ENCODE data around the gene RCAN3.
"Not testable (repeated sequence)": the region's sequence is repeated elsewhere in the genome, so short reads cannot be mapped to it uniquely, and the experiment has no call there.

RCAN3 gene

DNA sequence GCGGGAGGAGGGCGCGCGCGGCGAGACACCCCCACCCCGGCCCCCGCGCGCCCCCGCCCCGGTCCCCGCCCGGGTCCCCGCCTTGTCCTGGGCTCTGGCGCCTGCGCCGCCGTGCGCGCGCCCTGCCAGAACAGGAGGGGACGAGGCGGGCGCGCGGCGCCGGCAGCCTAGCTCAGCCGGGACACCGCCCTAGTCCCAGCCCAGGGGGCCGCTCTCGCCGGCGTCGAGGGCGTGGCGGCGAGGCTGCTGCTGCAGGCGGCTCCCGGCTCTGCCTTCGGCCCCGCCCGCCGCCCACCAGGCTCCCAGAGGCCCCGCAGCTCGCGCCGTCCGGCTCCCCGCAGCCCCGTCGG, at the start of gene RCAN3:
TSS of gene RCAN3 (plus strand) at position 128 of the 350 bp plus-strand sequence. CDS start 11,537 bp downstream, outside the sequence.
- peak; percentile 86 for ATAC-seq
- peaks cover 76% of the 10 kb centered on the region for H3K4me1 Mint-ChIP-seq
- H3K4me3 Mint-ChIP-seq, result peak within 1 kb of the TSS; percentile 94
- H3K27me3 Mint-ChIP-seq, result no peaks in the 10 kb centered on the region
- peak; percentile 91 for DNase-seq
- peaks cover 17% of the 10 kb centered on the region for H3K36me3 Mint-ChIP-seq (ENCODE audit: low read depth)
- H3K27ac Mint-ChIP-seq, result peak within 1 kb of the TSS; percentile 95
- H3K9me3 Mint-ChIP-seq, result peaks cover 6% of the 10 kb centered on the region

DNA sequence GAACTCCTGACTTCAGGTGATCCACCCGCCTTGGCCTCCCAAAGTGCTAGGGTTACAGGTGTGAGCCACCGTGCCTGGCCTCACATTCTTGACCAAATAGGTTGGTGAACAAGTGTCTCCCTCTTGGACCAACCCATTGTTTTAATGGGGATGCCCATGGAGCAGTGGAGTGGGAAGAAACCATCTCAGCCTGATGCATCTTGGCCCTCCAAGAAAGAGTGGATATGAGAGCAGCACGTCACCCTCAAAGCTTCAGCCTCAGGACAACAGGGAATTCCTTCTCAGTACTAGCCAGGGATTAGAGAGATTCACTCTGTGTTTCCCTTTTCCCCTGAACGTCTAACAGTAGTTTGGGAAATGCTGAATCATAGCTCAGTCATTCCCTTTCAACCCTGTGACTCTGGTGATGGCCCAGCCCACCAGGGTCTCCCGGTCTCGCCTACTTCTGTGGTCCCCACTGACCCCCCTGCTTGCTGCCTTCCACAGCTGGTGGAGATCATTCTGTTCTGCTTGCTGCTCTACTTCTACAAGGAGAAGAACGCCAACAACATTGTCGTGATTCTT, 49.6 kb upstream of the RCAN3 start:
- DNase-seq, result no peak
- ATAC-seq, result no peak
- Mint-ChIP-seq H3K4me1 (no peaks in the 10 kb centered on the region), H3K27me3 (no peaks in the 10 kb centered on the region), H3K27ac (no peak overlapping the region), H3K36me3 (ENCODE audit: low read depth) (peaks cover 33% of the 10 kb centered on the region), H3K4me3 (no peak overlapping the region), H3K9me3 (no peaks in the 10 kb centered on the region)

- Mint-ChIP-seq H3K27me3 (no peaks in the 10 kb centered on the region), H3K9me3 (no peaks in the 10 kb centered on the region), H3K4me1 (peaks cover 2% of the 10 kb centered on the region), H3K27ac (no peak overlapping the region), H3K4me3 (no peak overlapping the region), H3K36me3 (ENCODE audit: low read depth) (peaks cover 32% of the 10 kb centered on the region)
- ATAC-seq, result no peak
- no peak for DNase-seq
These were observed 48.0 kb upstream of the RCAN3 start for GRCh38 chr1:24454673-24455072.

GRCh38 chr1:24455272-24455671, 47.4 kb upstream of the RCAN3 start:
- DNase-seq (no peak), ATAC-seq (no peak)
- Mint-ChIP-seq H3K4me3 (no peak overlapping the region), H3K36me3 (ENCODE audit: low read depth) (peaks cover 36% of the 10 kb centered on the region), H3K27ac (no peak overlapping the region), H3K4me1 (peaks cover 6% of the 10 kb centered on the region), H3K27me3 (no peaks in the 10 kb centered on the region), H3K9me3 (no peaks in the 10 kb centered on the region)

GRCh38 chr1:24457866-24458265, 44.8 kb upstream of the RCAN3 start:
- Mint-ChIP-seq H3K36me3 (ENCODE audit: low read depth) (peaks cover 48% of the 10 kb centered on the region), H3K27ac (no peak overlapping the region), H3K9me3 (peaks cover 6% of the 10 kb centered on the region)

GRCh38 chr1:24459551-24460266, 42.9 kb upstream of the RCAN3 start:
- no peak for ATAC-seq
- no peak for DNase-seq
- Mint-ChIP-seq H3K4me1 (peaks cover 20% of the 10 kb centered on the region), H3K27me3 (no peaks in the 10 kb centered on the region), H3K4me3 (no peak overlapping the region), H3K27ac (peak overlapping the region; percentile 2), H3K36me3 (ENCODE audit: low read depth) (peaks cover 45% of the 10 kb centered on the region), H3K9me3 (peaks cover 6% of the 10 kb centered on the region)

More at GRCh38 chr1:24457866-24458265, 44.8 kb upstream of the RCAN3 start:
- DNase-seq (no peak), ATAC-seq (no peak)
- Mint-ChIP-seq H3K27me3 (no peaks in the 10 kb centered on the region), H3K4me1 (peaks cover 8% of the 10 kb centered on the region), H3K4me3 (no peak overlapping the region)

DNA sequence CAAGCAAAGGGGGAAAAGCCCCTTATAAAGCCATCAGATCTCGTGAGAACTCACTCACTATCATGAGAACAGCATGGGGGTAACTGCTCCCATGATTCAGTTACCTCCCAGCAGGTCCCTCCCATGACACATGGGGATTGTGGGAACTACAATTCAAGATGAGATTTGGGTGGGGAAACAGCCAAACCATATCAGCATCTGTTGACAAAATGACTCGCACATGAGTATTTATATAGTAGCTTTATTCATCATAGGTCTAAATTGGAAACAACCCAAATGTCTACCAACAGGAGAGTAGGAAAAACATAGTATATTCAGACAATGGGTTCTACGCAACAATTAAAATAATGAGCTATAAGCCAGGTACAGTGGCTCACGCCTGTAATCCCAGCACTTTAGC, 40.5 kb upstream of the RCAN3 start:
- Mint-ChIP-seq H3K4me1 (peaks cover 20% of the 10 kb centered on the region), H3K36me3 (ENCODE audit: low read depth) (peaks cover 52% of the 10 kb centered on the region)
- not testable (repeated sequence) for H3K4me3 Mint-ChIP-seq, H3K27ac Mint-ChIP-seq, ATAC-seq, H3K9me3 Mint-ChIP-seq, DNase-seq, H3K27me3 Mint-ChIP-seq

DNA sequence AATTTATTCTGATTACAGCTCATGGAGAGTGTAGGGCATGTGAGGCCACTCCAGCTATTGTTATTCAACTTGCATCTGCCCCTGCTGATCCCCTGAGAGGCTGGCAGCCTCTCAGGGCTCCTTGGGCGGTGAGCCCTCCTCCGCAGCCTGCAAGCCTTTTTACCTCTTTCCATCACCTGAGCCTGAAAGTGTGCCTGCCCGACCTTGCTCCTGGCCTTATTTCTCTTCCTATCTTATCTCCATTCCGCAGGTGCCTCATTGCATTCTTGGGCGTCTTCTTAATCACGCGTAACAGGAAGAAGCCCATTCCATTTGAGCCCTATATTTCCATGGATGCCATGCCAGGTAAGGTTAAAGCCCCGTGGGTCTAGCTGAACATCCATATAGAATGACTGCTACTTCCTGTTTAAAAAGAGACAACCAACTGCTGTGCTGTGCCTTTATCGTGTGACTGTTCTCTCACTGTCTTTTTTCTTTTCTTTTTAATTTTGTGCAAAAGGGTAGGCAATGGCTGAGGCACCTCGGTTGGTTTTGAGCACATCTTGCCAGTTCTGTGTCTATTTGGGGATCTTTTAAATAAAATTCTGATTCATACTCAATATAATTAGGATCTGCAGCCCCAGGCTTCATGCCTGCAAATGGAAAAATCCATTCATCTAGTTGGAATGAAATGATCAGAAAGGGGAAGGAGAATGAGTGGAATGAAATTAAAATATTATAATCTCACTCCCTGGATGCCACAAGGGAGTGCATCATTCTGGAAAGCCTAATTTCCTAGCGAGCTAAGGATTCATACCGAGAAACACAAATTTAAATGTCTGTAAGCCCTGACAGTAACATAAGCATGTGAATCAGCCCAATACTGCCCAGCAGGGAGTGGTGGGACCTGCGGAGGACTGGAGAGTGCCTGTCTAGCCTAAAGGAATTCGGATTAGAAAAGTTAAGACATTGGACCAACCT, 38.6 kb upstream of the RCAN3 start:
- peaks cover 6% of the 10 kb centered on the region for H3K9me3 Mint-ChIP-seq
- H3K4me3 Mint-ChIP-seq, result no peak overlapping the region
- ATAC-seq (no peak), DNase-seq (no peak)
- H3K27me3 Mint-ChIP-seq, result no peaks in the 10 kb centered on the region
- H3K27ac Mint-ChIP-seq, result no peak overlapping the region
- peaks cover 20% of the 10 kb centered on the region for H3K4me1 Mint-ChIP-seq
- H3K36me3 Mint-ChIP-seq (ENCODE audit: low read depth), result peaks cover 50% of the 10 kb centered on the region

GRCh38 chr1:24465099-24465498, 37.5 kb upstream of the RCAN3 start:
- Mint-ChIP-seq H3K36me3 (ENCODE audit: low read depth) (peaks cover 53% of the 10 kb centered on the region), H3K4me3 (no peak overlapping the region), H3K9me3 (peaks cover 6% of the 10 kb centered on the region), H3K4me1 (peaks cover 15% of the 10 kb centered on the region), H3K27me3 (no peaks in the 10 kb centered on the region), H3K27ac (no peak overlapping the region)
- ATAC-seq (no peak), DNase-seq (no peak)

DNA sequence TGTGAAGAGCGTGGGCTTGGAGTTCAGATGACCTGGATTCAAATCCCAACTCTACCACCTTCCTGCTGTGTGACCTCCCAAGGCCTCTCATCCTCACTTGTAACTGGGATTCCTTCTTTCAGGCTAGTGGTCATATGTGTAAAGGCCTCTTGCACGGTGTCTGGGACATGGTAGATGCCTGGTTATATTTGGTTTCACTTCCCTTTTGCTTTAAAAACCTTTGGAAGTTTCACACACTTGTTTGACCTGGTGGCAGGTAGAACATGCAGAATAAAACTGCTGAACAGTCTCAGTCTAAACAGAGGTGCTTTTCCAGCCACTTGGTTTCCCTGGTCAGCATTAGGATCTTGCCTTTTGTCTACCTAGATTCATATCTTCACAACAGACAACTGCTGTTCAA, 37.0 kb upstream of the RCAN3 start:
- H3K4me1 Mint-ChIP-seq, result peaks cover 14% of the 10 kb centered on the region
- no peak overlapping the region for H3K4me3 Mint-ChIP-seq
- H3K36me3 Mint-ChIP-seq (ENCODE audit: low read depth), result peaks cover 47% of the 10 kb centered on the region
- no peak overlapping the region for H3K27ac Mint-ChIP-seq
- H3K27me3 Mint-ChIP-seq, result no peaks in the 10 kb centered on the region
- no peak for DNase-seq
- H3K9me3 Mint-ChIP-seq, result peaks cover 6% of the 10 kb centered on the region
- ATAC-seq, result no peak

- Mint-ChIP-seq H3K27ac (peak overlapping the region; percentile 55), H3K4me3 (no peak overlapping the region), H3K9me3 (no peaks in the 10 kb centered on the region), H3K4me1 (peaks cover 6% of the 10 kb centered on the region), H3K27me3 (no peaks in the 10 kb centered on the region), H3K36me3 (ENCODE audit: low read depth) (peaks cover 34% of the 10 kb centered on the region)
- ATAC-seq (no peak), DNase-seq (no peak)
These were observed 33.8 kb upstream of the RCAN3 start for GRCh38 chr1:24468685-24469316.

DNA sequence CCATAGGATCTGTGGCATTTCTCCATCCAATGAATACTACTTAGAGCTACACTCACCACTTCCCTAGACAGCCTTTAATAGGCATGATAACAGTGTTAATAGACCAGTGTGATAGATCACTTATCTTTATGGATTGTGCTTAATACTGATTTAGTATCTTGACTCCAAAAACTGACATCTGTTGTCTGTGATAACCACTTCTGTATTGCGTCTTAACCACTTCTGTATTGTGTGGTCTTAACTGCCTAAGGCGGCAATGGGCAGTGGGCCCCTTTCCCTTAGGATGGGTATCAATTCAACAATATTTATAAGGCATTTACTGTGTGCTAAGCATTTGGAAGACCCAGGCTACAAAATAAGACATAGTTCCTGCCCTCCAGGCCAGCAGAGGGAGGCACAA, 32.0 kb upstream of the RCAN3 start:
- Mint-ChIP-seq H3K27me3 (no peaks in the 10 kb centered on the region), H3K27ac (no peak overlapping the region), H3K9me3 (no peaks in the 10 kb centered on the region), H3K4me3 (no peak overlapping the region), H3K4me1 (peaks cover 4% of the 10 kb centered on the region), H3K36me3 (ENCODE audit: low read depth) (peaks cover 27% of the 10 kb centered on the region)
- DNase-seq (no peak), ATAC-seq (no peak)

GRCh38 chr1:24472527-24473251, 29.9 kb upstream of the RCAN3 start:
- ATAC-seq, result no peak
- peaks cover 16% of the 10 kb centered on the region for H3K4me1 Mint-ChIP-seq
- no peak overlapping the region for H3K27ac Mint-ChIP-seq
- no peaks in the 10 kb centered on the region for H3K9me3 Mint-ChIP-seq
- H3K36me3 Mint-ChIP-seq (ENCODE audit: low read depth), result peaks cover 13% of the 10 kb centered on the region
- no peak for DNase-seq
- no peak overlapping the region for H3K4me3 Mint-ChIP-seq
- H3K27me3 Mint-ChIP-seq, result no peaks in the 10 kb centered on the region

DNA sequence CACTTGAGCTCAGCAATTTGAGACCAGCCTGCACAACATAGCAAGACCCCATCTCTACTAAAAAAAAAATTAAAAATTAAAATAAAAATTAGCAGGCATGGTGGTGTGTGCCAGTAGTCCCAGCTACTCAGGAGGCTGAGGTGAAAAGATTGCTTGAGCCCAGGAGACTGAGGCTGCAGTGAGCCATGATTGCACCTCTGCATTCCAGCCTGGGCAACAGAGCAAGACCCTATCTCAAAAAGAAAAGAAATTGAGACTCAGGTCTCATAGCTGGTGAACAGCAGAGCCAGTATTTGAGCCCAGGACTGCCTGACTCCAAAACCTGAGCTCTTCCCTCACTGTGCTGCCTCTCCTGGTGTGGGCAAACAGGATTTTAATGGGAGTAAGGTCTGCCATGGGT, 28.4 kb upstream of the RCAN3 start:
- Mint-ChIP-seq H3K4me3 (no peak overlapping the region), H3K4me1 (peaks cover 16% of the 10 kb centered on the region), H3K27me3 (no peaks in the 10 kb centered on the region), H3K9me3 (no peaks in the 10 kb centered on the region), H3K36me3 (ENCODE audit: low read depth) (peaks cover 10% of the 10 kb centered on the region), H3K27ac (no peak overlapping the region)
- ATAC-seq (no peak), DNase-seq (no peak)

All from activated naive CD8-positive, alpha-beta T cell treated with anti-CD3 and anti-CD28 coated beads, Interleukin-2, amount 50 U/mL, for 24 hours (primary cell).